SK-MEL-5 (cell line): ENCODE data around the gene CCDC33. TPM values are rescaled to one million over a fixed set of nuclear protein-coding genes. Genes with fewer than 3 reads are reported as not detected.

ENCODE experiments used
- DNase-seq: peaks from one replicate; pipeline ENCODE4 v3.0.0-alpha.2; 2016; ENCODE audit warnings: low read depth, low spot score
- in situ Hi-C: cut with HindIII; loops from 2 replicates; pipeline ENCODE4 v1.10.0; 2016; ENCODE audit warnings: low sequenced_read_pairs, high pct_unique_total_duplicates, low pct_unique_long_range_greater_than_20kb
- total RNA-seq: library from RNA; depleted of rRNA; stranded (reverse); fragments of >200 nt; shearing (Covaris generic); gene quantifications from 2 replicates; pipeline ENCODE4 v1.2.3, GENCODE V29; 2014; rRNA removed

Gene CCDC33
- total RNA-seq, 1 experiment from 2014 or later: not detected

- DNase-seq: no peak
- in situ Hi-C loops: no loop called here
These were observed 148.9 kb downstream of the CCDC33 start for GRCh38 chr15:74384881-74385643.

DNA sequence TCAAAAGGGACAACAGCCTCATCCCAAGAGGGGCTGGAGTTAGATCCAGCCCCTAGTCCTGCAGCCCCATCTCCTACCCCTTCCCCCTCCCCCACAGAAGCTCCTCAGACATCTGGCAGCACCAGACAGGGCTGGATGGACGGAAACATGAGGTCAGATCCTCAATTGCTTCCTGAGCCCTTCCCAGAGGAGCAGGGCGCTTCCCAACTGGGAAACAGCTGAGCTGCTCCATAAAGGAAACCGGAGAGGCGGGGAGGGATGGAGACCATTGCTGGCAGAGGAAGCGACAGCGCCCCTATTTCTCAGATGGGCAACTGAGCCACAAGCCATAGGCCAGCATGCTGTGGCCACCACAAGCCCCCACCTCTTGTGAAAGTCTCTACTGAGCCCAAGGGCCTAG is 149.6 kb downstream of the CCDC33 start:
- in situ Hi-C loops: no loop called here
- no peak for DNase-seq

Other genes with a start within 250 kb of the CCDC33 start
- 7.8 and 8.0 TPM in 2 replicates for gene STOML1, start 244.0 kb upstream of the CCDC33 start, total RNA-seq
- 8.7 and 9.3 TPM in 2 replicates for gene PML, start 241.6 kb upstream of the CCDC33 start, total RNA-seq
- gene GOLGA6A, start 153.8 kb upstream of the CCDC33 start, total RNA-seq: not detected in 2 replicates
- gene ISLR2, start 105.7 kb upstream of the CCDC33 start, total RNA-seq: not detected in 2 replicates
- not detected in 2 replicates for gene ISLR, start 62.6 kb upstream of the CCDC33 start, total RNA-seq
- not detected in 2 replicates for gene STRA6, start 33.5 kb upstream of the CCDC33 start, total RNA-seq
- not detected in 2 replicates for gene CYP11A1, start 131.3 kb downstream of the CCDC33 start, total RNA-seq
- 15.5 and 20.9 TPM in 2 replicates for gene SEMA7A, start 197.6 kb downstream of the CCDC33 start, total RNA-seq
- gene UBL7, start 224.8 kb downstream of the CCDC33 start, total RNA-seq: 87.2 and 88.9 TPM in 2 replicates